PC-9 (cell line): Measurements from ENCODE around the gene ERCC5.

Experiments
- CTCF ChIP-seq: fragments of 200-600 bp; sonication (generic); conservative IDR thresholded peaks from 2 replicates; pipeline ENCODE4 v1.6.1; 2017; ENCODE audit warnings: mixed run types, antibody characterized with exemption, mild to moderate bottlenecking, moderate library complexity
- EZH2 ChIP-seq: fragments of 200-600 bp; sonication (generic); IDR thresholded peaks from 2 replicates; pipeline ENCODE4 v1.8.0; 2017; ENCODE audit warnings: antibody characterized with exemption, low read depth

GRCh38 chr13:102800145-102801041, 45.4 kb upstream of the ERCC5 start:
- peak; percentile 82 for TF ChIP-seq CTCF
- no peak for TF ChIP-seq EZH2
